HEK293T (cell line): Measurements from ENCODE around the gene INPP4A.

ENCODE experiments used
- ARNT ChIP-seq: fragments of 450-650 bp; IDR thresholded peaks from 2 replicates; pipeline ENCODE4 v1.6.1; 2017; ENCODE audit warnings: mild to moderate bottlenecking
- BHLHE40 ChIP-seq: fragments of 450-650 bp; IDR thresholded peaks from 2 replicates; pipeline ENCODE4 v1.6.1; 2016; ENCODE audit warnings: mild to moderate bottlenecking, moderate library complexity, borderline replicate concordance
- CTBP1 ChIP-seq: fragments of 450-650 bp; IDR thresholded peaks from 2 replicates; pipeline ENCODE4 v1.6.1; 2016; ENCODE audit warnings: borderline replicate concordance
- ELF4 ChIP-seq: fragments of 450-650 bp; IDR thresholded peaks from 2 replicates; pipeline ENCODE4 v1.6.1; 2017; ENCODE audit warnings: antibody characterized with exemption
- FOXA1 ChIP-seq: fragments of 450-650 bp; IDR thresholded peaks from 2 replicates; pipeline ENCODE4 v1.6.1; 2016; ENCODE audit warnings: mild to moderate bottlenecking
- FOXK2 ChIP-seq: fragments of 450-650 bp; IDR thresholded peaks from 2 replicates; pipeline ENCODE4 v1.6.1; 2016; ENCODE audit warnings: mild to moderate bottlenecking
- FOXM1 ChIP-seq: fragments of 450-650 bp; IDR thresholded peaks from 2 replicates; pipeline ENCODE4 v1.6.1; 2017; ENCODE audit warnings: mild to moderate bottlenecking, borderline replicate concordance
- HDGF ChIP-seq: fragments of 450-650 bp; IDR thresholded peaks from 2 replicates; pipeline ENCODE4 v1.6.1; 2017; ENCODE audit warnings: antibody characterized with exemption, borderline replicate concordance
- NFRKB ChIP-seq: fragments of 450-650 bp; IDR thresholded peaks from 2 replicates; pipeline ENCODE4 v1.6.1; 2016; ENCODE audit warnings: mild to moderate bottlenecking, moderate library complexity
- SP1 ChIP-seq: fragments of 450-650 bp; IDR thresholded peaks from 2 replicates; pipeline ENCODE4 v1.6.1; 2017
- SUZ12 ChIP-seq: fragments of 450-650 bp; IDR thresholded peaks from 2 replicates; pipeline ENCODE4 v1.6.1; 2016; ENCODE audit warnings: mild to moderate bottlenecking
- ZNF384 ChIP-seq: fragments of 450-650 bp; IDR thresholded peaks from 2 replicates; pipeline ENCODE4 v1.6.1; 2016
- TF ChIP-seq, protein P1 (sequence below): fragments of 450-650 bp; IDR thresholded peaks from 2 replicates; pipeline ENCODE4 v1.6.1; 2016

DNA sequence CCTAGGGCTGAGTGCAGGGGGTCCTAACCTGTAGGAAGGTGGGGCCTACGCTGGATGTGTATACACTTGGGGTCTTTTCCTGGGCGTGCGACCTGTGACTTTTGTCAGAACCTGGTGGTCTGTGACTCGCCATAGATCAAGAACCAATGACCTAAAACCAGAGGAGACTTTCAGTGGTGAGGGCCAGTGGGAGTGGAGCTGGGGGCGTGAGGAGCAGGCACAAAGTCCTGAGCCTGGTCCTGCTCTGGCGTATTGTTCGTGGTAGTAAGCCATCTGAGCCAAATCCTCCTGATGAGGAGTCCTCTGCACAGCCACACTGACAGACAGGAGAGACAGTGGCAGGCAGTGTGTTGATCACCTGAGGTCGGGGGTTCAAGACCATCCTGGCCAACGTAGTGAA is 8.9 kb downstream of the INPP4A start:
- no peak for TF ChIP-seq ARNT
- no peak for TF ChIP-seq SUZ12
- no peak for TF ChIP-seq SP1
- TF ChIP-seq BHLHE40, result no peak
- no peak for TF ChIP-seq HDGF
- no peak for TF ChIP-seq FOXK2
- TF ChIP-seq FOXM1, result no peak
- no peak for TF ChIP-seq FOXA1
- no peak for TF ChIP-seq ZNF384
- TF ChIP-seq ELF4, result no peak
- no peak for TF ChIP-seq NFRKB
- TF ChIP-seq, protein P1, sequence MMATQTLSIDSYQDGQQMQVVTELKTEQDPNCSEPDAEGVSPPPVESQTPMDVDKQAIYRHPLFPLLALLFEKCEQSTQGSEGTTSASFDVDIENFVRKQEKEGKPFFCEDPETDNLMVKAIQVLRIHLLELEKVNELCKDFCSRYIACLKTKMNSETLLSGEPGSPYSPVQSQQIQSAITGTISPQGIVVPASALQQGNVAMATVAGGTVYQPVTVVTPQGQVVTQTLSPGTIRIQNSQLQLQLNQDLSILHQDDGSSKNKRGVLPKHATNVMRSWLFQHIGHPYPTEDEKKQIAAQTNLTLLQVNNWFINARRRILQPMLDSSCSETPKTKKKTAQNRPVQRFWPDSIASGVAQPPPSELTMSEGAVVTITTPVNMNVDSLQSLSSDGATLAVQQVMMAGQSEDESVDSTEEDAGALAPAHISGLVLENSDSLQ, result no peak
- TF ChIP-seq CTBP1, result no peak
